Measurements from ENCODE around the gene C1orf159. TPM values are rescaled to one million over a fixed set of nuclear protein-coding genes. Genes with fewer than 3 reads are reported as not detected.
A peak's percentile ranks its signal among the peaks of the same experiment; 100 is the strongest.

Gene C1orf159
- total RNA-seq, 4 donors from 2014 or later, result 12.8 to 48.4 (median 19.7) TPM

GRCh38 chr1:1135339-1136136 is 19.6 kb upstream of the C1orf159 start:
- H3K27me3 ChIP-seq, result peaks cover 24% of the 10 kb centered on the region
- WGBS, result 76% methylated on average over 20 of the region's 20 CpGs
- no peaks in the 10 kb centered on the region for H3K36me3 ChIP-seq
- TF ChIP-seq EP300 (IDR thresholded peaks at IDR 0.05) (no peak), CTCF (IDR thresholded peaks at IDR 0.05) (no peak), POLR2A (IDR thresholded peaks at IDR 0.05) (no peak), POLR2AphosphoS5 (IDR thresholded peaks at IDR 0.05) (no peak)
- DNase-seq (ENCODE audit: low spot score in 2 of 2), result no peak
- peaks cover 32% of the 10 kb centered on the region for H3K4me1 ChIP-seq
- no peak overlapping the region for H3K4me3 ChIP-seq
- no peak overlapping the region for H3K27ac ChIP-seq
- no peaks in the 10 kb centered on the region for H3K9me3 ChIP-seq

- TF ChIP-seq CTCF (IDR thresholded peaks at IDR 0.05) (no peak), EP300 (IDR thresholded peaks at IDR 0.05) (no peak), POLR2AphosphoS5 (IDR thresholded peaks at IDR 0.05) (no peak), POLR2A (IDR thresholded peaks at IDR 0.05) (no peak)
- peaks cover 32% of the 10 kb centered on the region for H3K4me1 ChIP-seq
These were observed 18.5 kb upstream of the C1orf159 start for GRCh38 chr1:1134300-1134970.

GRCh38 chr1:1132956-1133750 is 17.3 kb upstream of the C1orf159 start:
- no peaks in the 10 kb centered on the region for H3K36me3 ChIP-seq
- no peak overlapping the region for H3K4me3 ChIP-seq
- H3K4me1 ChIP-seq, result peaks cover 32% of the 10 kb centered on the region
- H3K27ac ChIP-seq, result peak overlapping the region; percentile 61
- no peaks in the 10 kb centered on the region for H3K9me3 ChIP-seq
- H3K27me3 ChIP-seq, result peaks cover 18% of the 10 kb centered on the region
- WGBS, result 58% methylated on average over 9 of the region's 32 CpGs
- DNase-seq (ENCODE audit: low spot score in 2 of 2), result no peak
- TF ChIP-seq POLR2AphosphoS5 (IDR thresholded peaks at IDR 0.05) (no peak), CTCF (IDR thresholded peaks at IDR 0.05) (no peak), POLR2A (IDR thresholded peaks at IDR 0.05) (no peak), EP300 (IDR thresholded peaks at IDR 0.05) (no peak)

More at GRCh38 chr1:1134300-1134970, 18.5 kb upstream of the C1orf159 start:
- H3K9me3 ChIP-seq, result no peaks in the 10 kb centered on the region
- no peaks in the 10 kb centered on the region for H3K36me3 ChIP-seq
- 90% methylated on average over 10 of the region's 28 CpGs for WGBS
- no peak overlapping the region for H3K4me3 ChIP-seq
- no peak overlapping the region for H3K27ac ChIP-seq
- peaks cover 22% of the 10 kb centered on the region for H3K27me3 ChIP-seq
- no peak for DNase-seq (ENCODE audit: low spot score in 2 of 2)

- 69% methylated on average over 16 of the region's 48 CpGs for WGBS
- no peak overlapping the region for H3K4me3 ChIP-seq
- H3K36me3 ChIP-seq, result no peaks in the 10 kb centered on the region
- no peak for DNase-seq (ENCODE audit: low spot score in 2 of 2)
- H3K27me3 ChIP-seq, result peaks cover 10% of the 10 kb centered on the region
- TF ChIP-seq CTCF (IDR thresholded peaks at IDR 0.05) (no peak), POLR2AphosphoS5 (IDR thresholded peaks at IDR 0.05) (no peak), EP300 (IDR thresholded peaks at IDR 0.05) (no peak), POLR2A (IDR thresholded peaks at IDR 0.05) (no peak)
- peaks cover 26% of the 10 kb centered on the region for H3K4me1 ChIP-seq
- peak overlapping the region; percentile 61 for H3K27ac ChIP-seq
- H3K9me3 ChIP-seq, result no peaks in the 10 kb centered on the region
These were observed 16.4 kb upstream of the C1orf159 start for GRCh38 chr1:1132042-1132950.
